Testis (tissue), 3 donors: ENCODE measurements around the gene TJP1. TPM values are rescaled to one million over a fixed set of nuclear protein-coding genes. Genes with fewer than 3 reads are reported as not detected.

Source experiments
- DNase-seq: peaks from one replicate; pipeline ENCODE4 v3.0.0-alpha.2; 2019
- H3K27ac ChIP-seq, 2 donors: fragments of 200-600 bp; sonication (generic); one replicate each; pipeline ENCODE4 v1.5.1; 2019
- H3K27me3 ChIP-seq: fragments of 200-600 bp; sonication (generic); one replicate; pipeline ENCODE4 v1.5.1; 2019
- H3K36me3 ChIP-seq: fragments of 200-600 bp; sonication (generic); one replicate; pipeline ENCODE4 v1.5.1; 2017; ENCODE audit warnings: low read depth; ENCODE audit errors: missing control alignments
- H3K4me1 ChIP-seq: fragments of 200-600 bp; sonication (generic); one replicate; pipeline ENCODE4 v1.5.1; 2019
- H3K4me3 ChIP-seq, 2 donors: fragments of 200-600 bp; sonication (generic); one replicate each; pipeline ENCODE4 v1.5.1; 2017 to 2019
- H3K9me3 ChIP-seq: fragments of 200-600 bp; sonication (generic); one replicate; pipeline ENCODE4 v1.5.1; 2017
- POLR2A ChIP-seq: fragments of 450-650 bp; IDR thresholded peaks from one replicate; pipeline ENCODE4 v1.6.1; 2017; ENCODE audit warnings: antibody characterized with exemption, mild to moderate bottlenecking, moderate library complexity
- WGBS, 2 donors: methylation state at CpG; one replicate each; pipeline ENCODE4 v1.1.5; 2018; 5-methylcytosine and 5-hydroxymethylcytosine counted together
- intact Hi-C: fragments of 100-400 bp; cut with DNase I; formaldehyde crosslinking; loops from one replicate; pipeline ENCODE4 v1.15.1; 2023; ENCODE audit warnings: low total_unique reads
- polyA plus RNA-seq: library from polyadenylated mRNA; stranded (reverse); fragments of 350-450 nt; fragmentation: Illumina TruSeq; extraction: RNeasy Lipid Tissue Mini Kit (QIAGEN cat#74804); gene quantifications from one replicate; pipeline ENCODE4 v1.2.3, GENCODE V29; 2014; ENCODE audit warnings: low read depth, low replicate concordance; ENCODE audit not compliant: insufficient read depth
- total RNA-seq, 2 donors: library from RNA; depleted of rRNA; stranded (reverse); fragments of >200 nt; gene quantifications; one replicate each; pipeline ENCODE4 v1.2.3, GENCODE V29; 2016
- TF ChIP-seq, protein P1 (sequence below), 3 experiments: fragments of 450-650 bp in 2 of 3; fragments of 200-600 bp in 1 of 3; sonication (generic) in 1 of 3; IDR thresholded peaks; one replicate each; pipeline ENCODE4 v1.5.1; 2016 to 2019; ENCODE audit warnings: antibody characterized with exemption in 3 of 3, mild to moderate bottlenecking in 2 of 3, moderate library complexity in 1 of 3

TJP1 gene
- total and polyA plus RNA-seq, 3 donors from 2014 or later, result 102 to 315 (median 255) TPM

DNA sequence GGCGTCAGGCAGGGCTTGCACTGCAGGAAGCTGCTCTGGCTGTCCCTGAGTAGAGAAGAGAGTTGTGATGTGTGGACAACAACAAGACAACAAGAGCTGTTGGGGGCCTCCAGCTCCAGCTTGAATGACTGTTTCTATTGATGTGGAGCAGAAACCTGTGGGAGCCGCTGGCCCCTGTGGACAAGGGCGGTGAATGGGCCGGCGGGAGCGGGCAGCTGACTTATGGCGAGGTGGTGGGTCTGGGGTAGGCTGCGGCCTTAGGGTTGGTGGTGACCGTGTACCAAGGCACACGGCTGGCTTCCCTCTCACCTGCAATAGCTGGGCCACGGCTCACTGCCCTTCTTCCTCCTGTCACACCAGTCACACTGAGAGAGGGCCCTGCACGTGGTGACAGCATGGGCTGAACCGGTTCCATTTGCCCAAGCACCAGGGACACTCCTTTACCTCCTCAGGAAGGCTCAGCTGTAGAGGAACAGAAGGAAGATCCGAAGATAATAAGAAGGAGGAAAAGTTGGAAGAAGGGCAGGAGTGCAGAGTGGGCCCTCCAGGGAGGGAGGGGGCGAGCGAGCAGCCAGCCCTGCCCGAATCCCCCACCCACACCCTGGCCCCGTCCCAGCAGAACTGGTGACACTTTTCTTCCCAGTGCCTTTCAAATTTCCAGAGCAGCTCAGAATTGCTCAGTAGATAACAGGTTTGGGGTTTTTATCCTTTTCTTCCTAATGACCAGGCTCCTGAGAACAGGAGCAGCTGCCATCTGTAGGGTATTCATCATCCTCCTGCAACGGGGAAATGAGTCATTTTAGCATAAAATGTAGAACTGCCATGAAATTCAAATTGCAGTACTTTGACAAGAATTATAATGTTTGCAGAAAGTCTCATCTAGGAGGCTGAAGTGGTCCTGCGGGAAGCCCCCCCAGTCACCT lies 136.9 kb downstream of the TJP1 start:
- Histone ChIP-seq H3K9me3 (no peaks in the 10 kb centered on the region), H3K27ac (no peak overlapping the region), H3K36me3 (no peaks in the 10 kb centered on the region), H3K27me3 (no peaks in the 10 kb centered on the region), H3K4me3 (no peak overlapping the region), H3K4me1 (no peaks in the 10 kb centered on the region)
- WGBS, 2 donors, result 48 to 76% methylated on average over 18 to 20 of the region's 20 CpGs
- DNase-seq, result peak; percentile 13
- TF ChIP-seq, protein P1, sequence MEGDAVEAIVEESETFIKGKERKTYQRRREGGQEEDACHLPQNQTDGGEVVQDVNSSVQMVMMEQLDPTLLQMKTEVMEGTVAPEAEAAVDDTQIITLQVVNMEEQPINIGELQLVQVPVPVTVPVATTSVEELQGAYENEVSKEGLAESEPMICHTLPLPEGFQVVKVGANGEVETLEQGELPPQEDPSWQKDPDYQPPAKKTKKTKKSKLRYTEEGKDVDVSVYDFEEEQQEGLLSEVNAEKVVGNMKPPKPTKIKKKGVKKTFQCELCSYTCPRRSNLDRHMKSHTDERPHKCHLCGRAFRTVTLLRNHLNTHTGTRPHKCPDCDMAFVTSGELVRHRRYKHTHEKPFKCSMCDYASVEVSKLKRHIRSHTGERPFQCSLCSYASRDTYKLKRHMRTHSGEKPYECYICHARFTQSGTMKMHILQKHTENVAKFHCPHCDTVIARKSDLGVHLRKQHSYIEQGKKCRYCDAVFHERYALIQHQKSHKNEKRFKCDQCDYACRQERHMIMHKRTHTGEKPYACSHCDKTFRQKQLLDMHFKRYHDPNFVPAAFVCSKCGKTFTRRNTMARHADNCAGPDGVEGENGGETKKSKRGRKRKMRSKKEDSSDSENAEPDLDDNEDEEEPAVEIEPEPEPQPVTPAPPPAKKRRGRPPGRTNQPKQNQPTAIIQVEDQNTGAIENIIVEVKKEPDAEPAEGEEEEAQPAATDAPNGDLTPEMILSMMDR (IDR thresholded peaks at IDR 0.05), result no peak
- TF ChIP-seq POLR2A, result no peak
- intact Hi-C loops, result no loop called here

DNA sequence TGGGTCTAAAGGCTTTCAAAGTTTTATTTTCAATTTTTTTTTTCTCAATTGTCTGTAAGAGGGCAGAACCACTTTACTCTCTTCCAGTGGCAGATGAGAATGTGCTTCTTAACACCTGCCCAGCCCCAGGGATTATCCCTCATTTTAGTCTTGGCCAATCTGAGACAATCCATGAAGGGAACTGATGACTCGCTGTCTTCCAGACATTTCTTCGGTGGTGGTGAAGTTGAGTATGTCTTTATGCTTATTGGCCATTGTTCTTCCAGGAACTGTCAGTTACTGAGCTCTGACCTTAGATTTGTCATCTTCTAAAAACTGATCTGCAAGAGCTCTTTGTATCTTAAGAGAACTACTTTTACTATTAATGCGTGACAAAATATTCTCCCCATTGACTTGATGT lies 139.5 kb downstream of the TJP1 start:
- intact Hi-C loops, result no loop called here
- DNase-seq, result no peak
- H3K9me3 ChIP-seq, result no peaks in the 10 kb centered on the region
- H3K27ac ChIP-seq, result no peak overlapping the region
- H3K4me3 ChIP-seq, result no peak overlapping the region
- H3K27me3 ChIP-seq, result no peaks in the 10 kb centered on the region
- peaks cover 6% of the 10 kb centered on the region for H3K4me1 ChIP-seq
- TF ChIP-seq POLR2A, result no peak
- TF ChIP-seq, protein P1 (IDR thresholded peaks at IDR 0.05), result no peak
- 96 to 97% methylated on average over 3 of the region's 3 CpGs for WGBS, 2 donors
- no peaks in the 10 kb centered on the region for H3K36me3 ChIP-seq

- Histone ChIP-seq H3K9me3 (no peaks in the 10 kb centered on the region), H3K27ac (no peak overlapping the region), H3K4me3 (no peak overlapping the region), H3K4me1 (peaks cover 10% of the 10 kb centered on the region), H3K27me3 (no peaks in the 10 kb centered on the region), H3K36me3 (no peaks in the 10 kb centered on the region)
- intact Hi-C loops, result no loop called here
- no peak for TF ChIP-seq POLR2A
- TF ChIP-seq, protein P1 (IDR thresholded peaks at IDR 0.05), result no peak
- DNase-seq, result peak; percentile 11
- WGBS, 2 donors, result 86 to 97% methylated on average over 3 to 4 of the region's 4 CpGs
Observed at GRCh38 chr15:29682361-29682760, 139.9 kb downstream of the TJP1 start.

GRCh38 chr15:29681946-29682345 lies 140.3 kb downstream of the TJP1 start:
- Histone ChIP-seq H3K9me3 (no peaks in the 10 kb centered on the region), H3K4me1 (peaks cover 14% of the 10 kb centered on the region), H3K4me3 (no peak overlapping the region), H3K27ac (no peak overlapping the region), H3K36me3 (no peaks in the 10 kb centered on the region), H3K27me3 (no peaks in the 10 kb centered on the region)
- TF ChIP-seq, protein P1 (IDR thresholded peaks at IDR 0.05), result no peak
- TF ChIP-seq POLR2A, result no peak
- WGBS, 2 donors, result 84 to 95% methylated on average over 8 to 9 of the region's 9 CpGs
- DNase-seq, result peak; percentile 11
- intact Hi-C loops, result no loop called here
